WI38 (cell line): ENCODE data around the gene CHAC1.

Experiments used
- H3K4me3 ChIP-seq: 2 replicates; pipeline ENCODE4 v1.5.1; 2011; ENCODE audit warnings: low read depth, mild to moderate bottlenecking, control low read depth, low read length
- CTCF ChIP-seq: IDR thresholded peaks from 2 replicates; pipeline ENCODE4 v1.5.1; 2012; ENCODE audit warnings: low read depth, mild to moderate bottlenecking, control low read depth, low read length

The CHAC1 gene

GRCh38 chr15:40969363-40969762 lies 16.1 kb downstream of the CHAC1 start:
- TF ChIP-seq CTCF: no peak
- no peak overlapping the region for H3K4me3 ChIP-seq

- TF ChIP-seq CTCF: no peak
- no peak overlapping the region for H3K4me3 ChIP-seq
Observed at GRCh38 chr15:40974879-40975278, 21.6 kb downstream of the CHAC1 start.

GRCh38 chr15:40976819-40977218 lies 23.5 kb downstream of the CHAC1 start:
- TF ChIP-seq CTCF: no peak
- no peak overlapping the region for H3K4me3 ChIP-seq

- no peak for TF ChIP-seq CTCF
- H3K4me3 ChIP-seq: no peak overlapping the region
Observed at GRCh38 chr15:40978141-40978540, 24.9 kb downstream of the CHAC1 start.

- no peak for TF ChIP-seq CTCF
- H3K4me3 ChIP-seq: no peak overlapping the region
Observed at GRCh38 chr15:40978562-40978961, 25.3 kb downstream of the CHAC1 start.

GRCh38 chr15:40981186-40981585 lies 27.9 kb downstream of the CHAC1 start:
- no peak overlapping the region for H3K4me3 ChIP-seq
- TF ChIP-seq CTCF: no peak

GRCh38 chr15:40982855-40983254 lies 29.6 kb downstream of the CHAC1 start:
- peak overlapping the region; percentile 32 for H3K4me3 ChIP-seq

More at GRCh38 chr15:40982855-40983254, 29.6 kb downstream of the CHAC1 start:
- peak; percentile 38 for TF ChIP-seq CTCF
